GM18502 (cell line): ENCODE results near the gene BLMH.
"Not testable (repeated sequence)": the region's sequence is repeated elsewhere in the genome, so short reads cannot be mapped to it uniquely, and the experiment has no call there.

Experiments used
- ATAC-seq: cut with Tn5 transposase; IDR thresholded peaks from one replicate; pipeline ENCODE4 v1.9.1; 2021; ENCODE audit warnings: mild to moderate bottlenecking; ENCODE audit not compliant: unreplicated experiment, poor library complexity

The BLMH gene

GRCh38 chr17:30232015-30232823 is 59.5 kb downstream of the BLMH start:
- no peak for ATAC-seq

- ATAC-seq = no peak
These were observed 61.1 kb downstream of the BLMH start for GRCh38 chr17:30230596-30231125.

GRCh38 chr17:30230009-30230408 is 61.7 kb downstream of the BLMH start:
- ATAC-seq = not testable (repeated sequence)

- ATAC-seq = no peak
These were observed 62.7 kb downstream of the BLMH start for GRCh38 chr17:30229012-30229411.

- ATAC-seq = no peak
These were observed 63.7 kb downstream of the BLMH start for GRCh38 chr17:30228011-30228410.

GRCh38 chr17:30226878-30227277 is 64.9 kb downstream of the BLMH start:
- ATAC-seq = no peak

GRCh38 chr17:30225919-30226553 is 65.7 kb downstream of the BLMH start:
- ATAC-seq = no peak

GRCh38 chr17:30225112-30225511 is 66.6 kb downstream of the BLMH start:
- no peak for ATAC-seq

- no peak for ATAC-seq
These were observed 67.3 kb downstream of the BLMH start for GRCh38 chr17:30224419-30224960.

GRCh38 chr17:30222721-30223175 is 69.0 kb downstream of the BLMH start:
- no peak for ATAC-seq

- no peak for ATAC-seq
These were observed 69.5 kb downstream of the BLMH start for GRCh38 chr17:30222251-30222650.

- no peak for ATAC-seq
These were observed 70.4 kb downstream of the BLMH start for GRCh38 chr17:30221346-30221745.

- ATAC-seq = no peak
These were observed 71.3 kb downstream of the BLMH start for GRCh38 chr17:30220414-30220813.

GRCh38 chr17:30219833-30220232 is 71.9 kb downstream of the BLMH start:
- ATAC-seq = no peak

- ATAC-seq = no peak
These were observed 72.4 kb downstream of the BLMH start for GRCh38 chr17:30219315-30219714.

- ATAC-seq = no peak
These were observed 72.9 kb downstream of the BLMH start for GRCh38 chr17:30218799-30219198.

- ATAC-seq = no peak
These were observed 73.9 kb downstream of the BLMH start for GRCh38 chr17:30217746-30218245.

GRCh38 chr17:30217054-30217453 is 74.7 kb downstream of the BLMH start:
- no peak for ATAC-seq

GRCh38 chr17:30212750-30213149 is 79.0 kb downstream of the BLMH start:
- peak; percentile 84 for ATAC-seq

- no peak for ATAC-seq
These were observed 80.4 kb downstream of the BLMH start for GRCh38 chr17:30211371-30211770.

- no peak for ATAC-seq
These were observed 80.8 kb downstream of the BLMH start for GRCh38 chr17:30210901-30211300.
